Muscle of back (tissue), 11 donors: ENCODE data around the gene HIRIP3. TPM values are rescaled to one million over a fixed set of nuclear protein-coding genes. Genes with fewer than 3 reads are reported as not detected.

ENCODE experiments used
- DNase-seq, 3 donors: peaks; one replicate each; pipeline versions ENCODE4 v3.0.0 to v3.0.0-alpha.2; 2013
- polyA plus RNA-seq, 10 donors: library from polyadenylated mRNA; unstranded; fragments of 120-200 nt; gene quantifications; one replicate each; pipeline ENCODE4 v1.2.1, GENCODE V29; 2013; ENCODE audit not compliant: insufficient read length in 10 of 10

Gene HIRIP3
- polyA plus RNA-seq, 10 donors: 9.5 to 19.3 (median 12.7) TPM

DNA sequence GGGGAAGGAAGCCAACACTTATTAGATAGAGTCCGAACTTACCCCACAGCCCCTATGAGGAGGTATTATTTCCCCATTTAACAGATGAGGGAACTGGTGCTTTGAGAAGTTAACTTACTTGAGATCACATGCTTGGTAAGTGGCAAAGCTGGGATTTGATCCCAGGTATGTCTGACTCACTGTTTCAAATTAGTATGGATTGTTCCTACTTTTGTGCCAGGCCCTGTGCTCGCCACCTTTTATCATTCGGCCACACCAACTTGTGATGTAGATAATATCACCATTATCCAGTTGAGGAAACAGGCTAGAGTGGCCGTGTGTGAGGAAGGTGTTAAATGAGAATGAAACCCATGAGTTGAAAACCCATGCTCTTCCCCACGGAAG is 10.7 kb downstream of the HIRIP3 start:
- DNase-seq: no peak

DNA sequence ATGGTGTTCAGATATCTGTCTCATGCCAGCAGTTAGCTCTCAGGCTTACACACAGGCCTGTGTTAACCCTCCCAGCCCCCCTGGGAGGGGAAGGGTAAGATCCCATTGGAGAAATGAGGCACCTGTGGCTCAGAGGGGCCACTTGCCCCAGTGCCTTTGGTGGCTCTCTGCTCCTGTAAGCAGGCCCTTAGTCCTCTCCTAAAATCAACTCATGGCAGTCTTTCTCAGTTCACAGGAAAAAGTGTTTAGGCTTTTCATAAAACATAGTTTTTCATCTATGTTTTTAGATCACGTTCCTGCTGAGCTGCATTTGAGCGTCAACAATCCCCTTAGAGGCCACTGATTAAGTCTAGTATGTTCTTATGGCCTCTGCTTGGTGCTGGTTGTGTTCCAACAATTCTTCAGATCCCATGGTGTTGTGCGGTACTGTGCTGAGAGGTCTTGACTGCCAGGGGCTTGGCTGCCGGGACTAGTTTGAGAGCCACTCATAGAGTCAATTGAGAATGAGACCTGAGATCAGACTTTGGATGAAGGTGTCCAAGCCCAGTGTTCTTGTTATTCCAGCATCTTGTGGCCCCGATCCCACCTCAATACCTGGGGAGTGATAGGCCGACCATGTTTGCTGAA is 11.2 kb downstream of the HIRIP3 start:
- DNase-seq: no peak

DNA sequence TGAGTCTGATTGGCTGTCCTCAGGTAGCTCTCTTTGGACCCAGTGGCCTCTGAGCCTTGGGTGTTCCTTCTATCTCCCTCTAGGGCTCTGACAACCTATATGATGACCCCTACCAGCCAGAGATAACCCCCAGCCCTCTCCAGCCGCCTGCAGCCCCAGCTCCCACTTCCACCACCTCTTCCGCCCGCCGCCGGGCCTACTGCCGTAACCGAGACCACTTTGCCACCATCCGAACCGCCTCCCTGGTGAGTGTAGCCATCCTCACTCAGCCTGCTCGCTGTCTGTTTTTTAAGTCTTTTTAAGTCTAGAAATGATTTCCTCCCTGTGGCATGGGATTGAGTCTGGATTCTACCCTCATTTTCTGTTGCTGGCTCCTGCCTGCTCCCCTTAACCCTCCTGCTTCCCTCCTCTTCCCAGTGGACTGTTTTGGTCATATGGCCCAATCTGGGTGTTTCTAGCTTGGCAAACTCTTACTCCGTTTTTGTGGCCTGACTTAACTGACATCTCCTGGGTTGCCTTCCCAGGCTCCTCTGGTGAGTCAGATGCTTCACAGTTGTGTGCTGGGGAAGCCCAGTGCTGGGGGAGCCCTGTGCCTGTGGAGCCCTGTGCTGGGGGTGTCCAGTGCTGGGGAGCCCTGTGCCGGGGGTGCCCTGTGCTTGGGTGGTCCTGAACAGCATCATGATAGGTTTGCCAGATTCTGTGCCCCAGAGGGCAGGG is 11.8 kb downstream of the HIRIP3 start:
- DNase-seq: no peak

DNA sequence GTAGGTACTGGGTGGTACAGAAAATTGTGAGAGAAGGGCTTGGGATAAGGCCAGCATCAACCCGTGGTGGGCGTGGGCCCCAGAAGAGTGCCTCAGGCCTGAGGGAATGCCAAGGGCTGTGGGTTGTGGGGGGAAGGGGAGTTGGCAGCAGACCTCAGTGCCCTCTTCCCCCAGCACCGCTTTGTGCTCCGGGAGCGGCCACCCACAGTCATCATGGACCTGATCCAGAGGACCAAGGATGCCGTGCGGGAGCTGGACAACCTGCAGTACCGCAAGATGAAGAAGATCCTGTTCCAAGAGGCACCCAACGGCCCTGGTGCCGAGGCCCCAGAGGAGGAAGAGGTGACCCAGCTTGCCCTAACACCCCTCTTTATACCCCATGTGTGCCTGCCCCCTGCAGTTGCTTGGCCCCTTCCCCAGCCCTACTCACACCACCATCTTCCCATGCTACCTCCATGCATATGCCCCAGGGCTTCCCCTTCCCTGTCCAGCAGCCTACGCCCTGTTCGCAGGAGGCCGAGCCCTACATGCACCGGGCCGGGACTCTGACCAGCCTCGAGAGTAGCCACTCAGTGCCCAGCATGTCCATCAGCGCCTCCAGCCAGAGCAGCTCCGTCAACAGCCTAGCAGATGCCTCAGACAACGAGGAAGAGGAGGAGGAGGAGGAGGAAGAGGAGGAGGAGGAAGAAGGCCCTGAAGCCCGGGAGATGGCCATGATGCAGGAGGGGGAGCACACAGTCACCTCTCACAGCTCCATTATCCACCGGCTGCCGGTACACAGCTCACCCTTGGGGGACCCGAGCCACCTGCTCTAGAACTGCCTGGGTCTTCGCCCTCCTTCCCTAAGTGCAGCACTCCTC is 12.6 kb downstream of the HIRIP3 start:
- no peak for DNase-seq

GRCh38 chr16:29978564-29979270 is 16.7 kb downstream of the HIRIP3 start:
- DNase-seq: no peak

GRCh38 chr16:29978081-29978480 is 17.3 kb downstream of the HIRIP3 start:
- no peak for DNase-seq

- no peak for DNase-seq
Measured at GRCh38 chr16:29977063-29977825, 18.2 kb downstream of the HIRIP3 start.

- no peak for DNase-seq
Measured at GRCh38 chr16:29975811-29976511, 19.5 kb downstream of the HIRIP3 start.

DNA sequence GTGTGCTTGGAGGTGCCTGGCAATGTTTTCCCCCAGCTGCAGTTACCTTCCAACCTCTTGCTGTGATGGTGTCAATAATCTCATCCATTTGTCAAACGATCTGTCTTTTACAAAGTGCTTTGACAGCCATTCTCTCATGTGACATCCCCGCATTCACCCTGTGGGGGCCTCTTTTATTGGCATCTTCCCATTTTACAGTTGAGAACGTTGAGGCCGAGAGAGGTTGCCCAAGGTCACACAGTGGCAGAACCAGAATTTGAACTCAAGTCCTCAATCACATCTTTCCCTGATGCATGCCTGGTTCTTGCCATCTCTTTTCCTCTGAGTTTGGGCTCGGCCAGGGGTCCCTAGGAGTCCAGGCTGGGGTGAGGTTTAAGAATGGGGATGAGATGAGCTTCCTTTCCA is 20.3 kb downstream of the HIRIP3 start:
- DNase-seq: no peak

GRCh38 chr16:29974291-29975133 is 20.9 kb downstream of the HIRIP3 start:
- peak in 2 of 3 donors; percentile 16 to 50 for DNase-seq

DNA sequence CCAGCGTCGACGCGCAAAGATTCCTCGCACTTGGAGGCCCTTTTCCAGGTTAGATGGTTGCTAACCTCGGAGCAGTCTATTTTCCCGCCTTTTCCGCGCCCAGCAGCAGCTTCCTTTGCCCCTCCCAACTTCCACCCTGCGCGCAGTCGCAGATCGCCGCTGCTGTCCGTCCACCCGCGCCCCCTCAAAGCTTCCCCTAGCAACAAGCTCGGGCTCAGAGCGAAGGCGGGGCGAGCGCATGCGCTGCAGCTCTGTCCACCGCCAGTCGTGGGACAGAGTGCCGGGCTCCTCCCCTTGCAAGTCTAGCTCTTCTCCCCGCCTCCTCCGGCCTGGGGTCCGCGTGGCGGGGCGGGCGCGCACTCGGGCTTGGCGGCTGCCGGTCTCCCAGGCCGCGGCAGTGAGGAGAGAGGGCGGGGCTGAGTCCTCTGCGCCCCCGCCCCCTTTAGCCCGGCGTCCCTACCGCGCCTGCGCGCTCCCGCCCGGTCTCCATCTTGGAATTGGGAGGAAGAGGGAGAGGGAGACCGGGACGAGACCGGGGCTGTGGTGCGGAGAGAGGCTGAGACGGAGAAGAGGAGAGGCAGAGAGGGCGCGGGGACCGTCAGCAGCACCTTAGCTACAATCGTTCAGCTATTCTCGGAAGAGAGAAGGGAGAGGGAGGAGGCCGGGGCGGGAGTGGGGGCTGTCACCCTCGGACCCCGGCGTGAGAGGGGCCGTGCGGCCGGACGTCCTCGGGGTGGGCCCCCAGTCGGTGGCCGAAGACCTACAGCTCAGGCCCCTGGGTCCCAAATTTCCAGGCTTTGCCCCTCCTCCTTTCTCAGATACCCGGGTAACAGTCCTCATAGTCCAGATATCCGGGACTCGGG is 21.8 kb downstream of the HIRIP3 start, which contains the start of gene TAOK2:
TSS of gene TAOK2 (plus strand) at position 485 of the 863 bp plus-strand sequence. CDS start 3,905 bp downstream, outside the sequence.
- peak; percentile 99 to 100 (median 99) for DNase-seq

DNA sequence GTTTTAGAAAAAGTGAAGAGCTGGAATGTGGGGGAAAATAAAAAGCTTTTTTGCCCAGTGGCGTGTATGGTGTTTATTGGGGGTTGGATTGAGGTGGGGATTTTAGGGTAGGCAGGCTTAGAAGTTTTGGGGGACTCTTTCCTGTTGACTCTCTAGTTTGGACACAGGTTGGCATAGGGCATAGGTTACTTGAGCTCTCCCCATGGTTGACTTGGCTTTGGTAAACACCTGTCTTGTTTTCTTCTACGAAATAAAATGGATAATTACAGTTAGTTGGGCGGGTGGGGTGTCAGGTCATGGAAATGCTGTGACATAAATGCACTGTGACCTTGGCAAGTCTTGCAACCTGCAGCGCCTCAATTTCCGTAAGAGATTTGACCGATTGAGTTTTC is 22.4 kb downstream of the HIRIP3 start:
- no peak for DNase-seq

GRCh38 chr16:29972500-29972899 is 22.9 kb downstream of the HIRIP3 start:
- DNase-seq: no peak

DNA sequence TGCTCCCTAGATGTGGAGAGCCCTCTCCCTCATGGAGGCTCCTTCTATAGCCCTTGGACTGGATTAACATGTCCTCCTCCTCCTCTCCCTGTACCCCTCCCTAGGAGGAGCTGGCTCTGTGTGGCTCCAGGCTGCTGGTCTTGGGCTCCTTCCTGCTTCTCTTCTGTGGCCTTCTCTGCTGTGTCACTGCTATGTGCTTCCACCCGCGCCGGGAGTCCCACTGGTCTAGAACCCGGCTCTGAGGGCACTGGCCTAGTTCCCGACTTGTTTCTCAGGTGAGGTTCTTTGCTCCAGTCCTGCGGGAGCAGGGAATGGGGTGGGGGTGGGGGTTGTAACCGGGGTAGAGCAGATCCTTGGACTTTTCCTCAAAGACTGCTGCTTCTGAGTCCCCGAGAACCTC is 24.1 kb downstream of the HIRIP3 start:
- DNase-seq: no peak

DNA sequence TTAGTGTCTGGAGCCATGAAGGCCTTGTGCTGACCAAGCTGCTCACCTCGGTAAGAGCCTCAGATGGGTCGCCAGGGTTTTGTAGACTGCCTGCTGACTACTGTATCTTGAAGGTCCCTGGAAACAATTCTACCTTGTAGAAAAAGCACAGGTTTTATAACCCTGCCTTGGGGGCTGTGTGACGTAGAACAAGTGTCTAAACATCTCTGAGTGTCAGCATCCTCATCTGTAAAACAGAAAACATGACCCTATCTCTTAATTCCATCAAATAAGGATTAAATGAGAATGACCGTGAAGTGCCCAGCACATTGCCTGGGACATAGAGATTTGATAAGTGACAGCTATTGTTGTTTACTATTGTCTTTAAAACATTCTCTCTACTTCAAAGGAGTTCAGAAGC is 27.2 kb downstream of the HIRIP3 start:
- DNase-seq: no peak

DNA sequence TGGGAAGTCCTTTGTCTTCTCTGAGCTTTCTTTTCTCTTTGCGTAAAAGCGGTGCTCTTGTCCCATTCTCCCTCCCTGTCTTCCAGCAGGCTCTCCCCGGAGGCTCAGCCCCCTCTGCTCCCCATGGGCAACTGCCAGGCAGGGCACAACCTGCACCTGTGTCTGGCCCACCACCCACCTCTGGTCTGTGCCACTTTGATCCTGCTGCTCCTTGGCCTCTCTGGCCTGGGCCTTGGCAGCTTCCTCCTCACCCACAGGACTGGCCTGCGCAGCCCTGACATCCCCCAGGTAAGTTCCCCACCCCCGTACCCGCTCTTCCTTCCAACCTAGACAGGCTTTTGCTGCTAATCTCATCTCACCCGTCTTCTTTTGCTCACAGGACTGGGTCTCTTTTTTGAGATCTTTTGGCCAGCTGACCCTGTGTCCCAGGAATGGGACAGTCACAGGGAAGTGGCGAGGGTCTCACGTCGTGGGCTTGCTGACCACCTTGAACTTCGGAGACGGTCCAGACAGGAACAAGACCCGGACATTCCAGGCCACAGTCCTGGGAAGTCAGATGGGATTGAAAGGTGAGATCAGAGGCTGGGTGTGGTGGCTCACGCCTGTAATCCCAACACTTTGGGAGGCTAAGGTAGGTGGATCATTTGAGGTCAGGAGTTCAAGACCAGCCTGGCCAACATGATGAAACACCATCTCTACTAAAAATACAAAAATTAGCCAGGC is 32.2 kb downstream of the HIRIP3 start:
- no peak for DNase-seq

- DNase-seq: peak in 2 of 3 donors; percentile 56 to 74
Measured at GRCh38 chr16:29962344-29962994, 32.9 kb downstream of the HIRIP3 start.
